Adipose tissue (tissue), 3 donors: Measurements from ENCODE around the gene ABCA1. TPM values are rescaled to one million over a fixed set of nuclear protein-coding genes. Genes with fewer than 3 reads are reported as not detected.
"Not testable (repeated sequence)": the region's sequence is repeated elsewhere in the genome, so short reads cannot be mapped to it uniquely, and the experiment has no call there.

Source experiments
- H3K27ac ChIP-seq: one replicate; pipeline ENCODE4 v1.5.1; 2013; ENCODE audit warnings: low read depth, low read length
- WGBS, 3 donors: extraction: QIAGEN DNeasy Blood & Tissue Kit; methylation state at CpG; one replicate each; pipeline ENCODE4 v1.1.7; 2013; 5-methylcytosine and 5-hydroxymethylcytosine counted together
- polyA plus RNA-seq, 3 donors: library from polyadenylated mRNA; stranded (reverse); fragments of 200-250 nt; gene quantifications; one replicate each; pipeline ENCODE4 v1.2.3, GENCODE V29; 2013
- donor health status: healthy with polysubstance abuse.
- donor health status: Bipolar disorder and iron deficiency.
- donor health status: healthy.

The ABCA1 gene
- polyA plus RNA-seq, 3 donors, result 2.8 to 38.1 (median 14.4) TPM

GRCh38 chr9:104912606-104913005 is 15.3 kb downstream of the ABCA1 start:
- 30 to 83% (median 77%) methylated on average over 3 of the region's 3 CpGs for WGBS, 3 donors
- H3K27ac ChIP-seq, result no peak overlapping the region

DNA sequence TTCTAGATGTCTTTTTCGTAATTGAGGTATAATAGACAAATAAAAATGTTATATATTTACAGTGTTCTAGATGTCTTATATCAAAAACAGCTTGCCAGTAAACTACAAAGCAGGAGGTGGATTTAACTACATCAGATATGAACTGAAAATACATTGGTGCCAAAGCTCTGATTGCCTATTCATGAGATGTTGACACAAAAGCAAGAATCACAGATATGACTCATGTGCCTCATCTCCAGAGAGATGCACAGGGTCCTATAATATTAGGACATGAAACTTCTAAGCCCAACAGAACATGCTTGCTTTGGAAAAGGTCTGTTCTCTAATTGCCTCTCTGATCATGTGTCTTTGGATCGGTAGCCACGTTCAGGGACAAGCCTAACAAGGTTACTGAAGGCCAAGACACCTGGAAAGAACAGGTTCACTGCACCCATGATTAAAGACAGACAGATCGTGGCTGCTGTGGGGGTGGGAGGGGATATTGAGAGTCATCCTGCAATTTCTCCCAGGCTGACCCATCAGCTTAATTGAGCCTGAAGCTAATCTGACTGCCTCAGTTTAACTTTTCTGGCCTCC is 16.8 kb downstream of the ABCA1 start:
- WGBS, 3 donors, result 54 to 92% (median 83%) methylated on average over 4 of the region's 4 CpGs
- H3K27ac ChIP-seq, result no peak overlapping the region

DNA sequence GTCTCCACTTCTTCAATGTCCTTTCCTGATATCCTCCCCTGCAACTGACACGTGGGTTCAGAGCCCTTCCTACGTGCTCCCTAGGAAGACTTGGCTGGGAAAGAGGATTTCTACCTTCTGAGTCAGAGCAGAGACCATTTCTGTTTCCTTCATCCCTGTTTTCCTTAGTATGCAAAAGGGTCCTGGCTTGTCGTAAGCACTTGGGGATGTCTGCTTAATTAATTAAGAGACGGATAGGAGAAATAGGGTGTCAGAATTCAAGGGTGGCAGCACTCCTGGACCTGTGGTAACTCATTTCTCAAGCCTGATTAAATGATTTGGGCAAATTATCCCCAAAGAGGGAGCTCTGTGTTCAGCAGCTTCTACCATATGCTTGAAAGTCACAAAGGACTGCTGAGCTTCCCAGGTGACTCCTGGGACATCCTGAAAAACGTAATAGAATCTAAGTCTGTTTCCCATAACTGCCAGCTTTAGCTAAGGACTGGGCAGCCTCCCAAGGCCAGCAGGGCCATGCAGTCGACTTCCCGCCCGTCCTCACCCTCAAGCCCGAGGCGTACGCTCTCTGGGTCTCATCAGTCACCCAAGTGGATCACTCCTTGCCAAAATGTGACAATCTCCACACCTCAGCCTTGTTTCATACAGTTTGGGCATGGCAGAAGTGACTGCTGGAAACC is 20.5 kb downstream of the ABCA1 start:
- WGBS, 3 donors, result 43 to 70% (median 52%) methylated on average over 11 of the region's 11 CpGs
- H3K27ac ChIP-seq, result peak overlapping the region; percentile 83

GRCh38 chr9:104906441-104907277 is 21.3 kb downstream of the ABCA1 start:
- WGBS, 3 donors, result 70 to 86% (median 71%) methylated on average over 5 of the region's 5 CpGs

GRCh38 chr9:104905931-104906330 is 22.0 kb downstream of the ABCA1 start:
- peak overlapping the region; percentile 70 for H3K27ac ChIP-seq
- 37 to 70% (median 48%) methylated on average over 2 of the region's 2 CpGs for WGBS, 3 donors

More at GRCh38 chr9:104906441-104907277, 21.3 kb downstream of the ABCA1 start:
- H3K27ac ChIP-seq, result peak overlapping the region; percentile 83

GRCh38 chr9:104905153-104905901 is 22.6 kb downstream of the ABCA1 start:
- WGBS, 3 donors, result 71 to 79% (median 76%) methylated on average over 4 of the region's 4 CpGs
- no peak overlapping the region for H3K27ac ChIP-seq

DNA sequence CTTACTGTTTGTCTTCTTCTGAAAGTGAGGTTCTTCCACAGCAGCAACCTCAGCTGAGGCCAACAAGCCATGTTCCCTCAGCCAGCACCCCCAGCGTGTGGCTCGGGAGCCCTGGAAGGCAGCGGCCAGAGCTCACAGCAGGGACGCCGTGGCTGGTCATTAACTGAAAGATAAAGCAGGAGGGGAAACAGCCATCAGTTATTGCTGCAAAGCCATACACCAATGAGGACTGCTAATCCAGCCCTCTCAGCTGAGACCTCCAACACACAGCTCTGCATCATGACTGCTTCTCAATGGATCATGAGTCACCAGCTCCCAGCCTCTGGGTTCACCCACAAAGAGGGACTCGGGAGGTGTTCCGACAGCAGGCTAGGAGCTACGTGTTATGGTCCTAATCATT is 24.3 kb downstream of the ABCA1 start:
- no peak overlapping the region for H3K27ac ChIP-seq

DNA sequence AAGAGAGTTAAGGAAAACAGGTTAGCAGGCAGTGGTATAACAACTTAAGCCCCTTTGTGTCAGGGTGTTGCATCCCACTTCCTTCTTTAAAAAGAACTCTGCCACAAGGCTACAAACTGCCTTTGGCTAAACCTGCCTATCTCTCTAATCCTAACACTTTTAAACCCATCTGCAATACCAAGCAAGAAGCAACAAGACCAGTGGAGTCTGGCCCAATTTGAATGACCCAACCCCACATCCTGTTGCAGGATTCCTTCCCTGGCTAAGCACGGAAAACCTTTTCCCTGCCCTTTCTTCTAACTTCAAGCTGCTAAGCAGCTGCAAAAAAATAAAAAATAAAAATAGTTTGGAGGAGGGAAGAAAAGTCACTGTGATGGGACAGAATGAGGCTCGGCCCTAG is 27.1 kb downstream of the ABCA1 start:
- H3K27ac ChIP-seq, result no peak overlapping the region
- WGBS, 3 donors, result 63 to 86% (median 68%) methylated on average over 2 of the region's 2 CpGs

More for the DNA sequence above, 24.3 kb downstream of the ABCA1 start:
- 88 to 96% (median 91%) methylated on average over 8 of the region's 8 CpGs for WGBS, 3 donors

GRCh38 chr9:104900324-104900723 is 27.6 kb downstream of the ABCA1 start:
- 77 to 92% (median 90%) methylated on average over 3 of the region's 3 CpGs for whole genome bisulfite sequencing, 3 donors
- H3K27ac ChIP-seq, result no peak overlapping the region

GRCh38 chr9:104899759-104900247 is 28.2 kb downstream of the ABCA1 start:
- no peak overlapping the region for H3K27ac ChIP-seq
- WGBS, 3 donors, result 69 to 88% (median 81%) methylated on average over 4 of the region's 4 CpGs

DNA sequence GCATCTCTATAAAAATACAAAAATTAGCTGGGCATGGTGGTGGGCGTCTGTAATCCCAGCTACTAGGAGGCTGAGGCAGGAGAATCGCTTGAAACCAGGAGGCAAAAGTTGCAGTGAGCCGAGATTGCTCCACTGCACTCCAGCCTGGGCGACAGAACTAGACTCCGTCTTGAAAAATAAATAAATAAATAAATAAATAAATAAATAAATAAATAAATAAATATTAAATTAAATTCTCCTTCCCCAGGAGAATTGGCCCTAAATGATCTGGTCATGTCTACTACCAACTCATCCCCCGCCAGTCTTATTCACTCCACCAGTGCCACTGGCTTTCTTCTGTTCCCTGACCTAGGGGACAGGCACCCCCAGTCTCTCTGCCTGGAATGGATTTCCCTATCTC is 29.6 kb downstream of the ABCA1 start:
- WGBS, 3 donors, result 97 to 98% (median 97%) methylated on average over 6 of the region's 6 CpGs
- not testable (repeated sequence) for H3K27ac ChIP-seq

DNA sequence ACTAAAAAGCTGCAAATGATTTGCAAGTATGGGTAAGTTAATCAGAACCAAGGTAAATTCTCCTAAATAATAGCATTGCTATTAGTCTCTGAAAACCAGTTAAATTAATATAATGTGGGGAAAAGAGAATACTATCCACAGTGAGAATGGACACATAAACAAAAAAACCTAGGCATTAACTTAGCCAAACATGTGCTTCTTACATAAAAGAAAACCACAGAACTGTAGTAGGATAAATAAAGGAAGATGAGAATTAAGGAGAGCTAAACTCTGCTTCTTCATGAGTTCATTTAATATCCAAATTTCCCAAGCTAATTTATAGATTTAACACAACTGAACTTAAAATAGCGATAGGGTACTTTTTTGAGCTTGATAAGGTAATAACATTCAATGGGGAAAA is 31.8 kb downstream of the ABCA1 start:
- WGBS, 3 donors, result 90 to 97% (median 93%) methylated on average over 1 of the region's 1 CpG
- no peak overlapping the region for H3K27ac ChIP-seq

DNA sequence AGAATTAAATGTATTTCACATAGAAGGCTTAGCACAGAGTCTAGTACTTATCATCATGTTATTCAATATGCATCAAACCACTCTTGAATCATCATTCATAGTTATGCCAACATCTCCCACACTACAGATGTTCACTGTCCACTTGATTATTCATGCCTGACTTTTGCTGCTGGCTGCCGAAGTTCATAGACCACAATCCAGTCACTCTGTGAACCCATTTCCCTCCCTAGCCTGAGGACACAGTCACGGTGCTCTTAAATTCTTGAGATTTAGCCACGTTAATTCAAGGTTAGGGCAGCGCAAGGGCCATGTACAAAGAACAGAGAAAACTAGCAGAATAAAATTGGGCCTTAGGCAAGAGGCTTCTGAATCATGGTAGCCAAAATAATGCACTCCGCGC is 32.4 kb downstream of the ABCA1 start:
- 85 to 90% (median 88%) methylated on average over 6 of the region's 6 CpGs for WGBS, 3 donors
- H3K27ac ChIP-seq, result no peak overlapping the region

- WGBS, 3 donors, result 61 to 89% (median 77%) methylated on average over 1 of the region's 1 CpG
- no peak overlapping the region for H3K27ac ChIP-seq
Observed at GRCh38 chr9:104892701-104893100, 35.3 kb downstream of the ABCA1 start.

DNA sequence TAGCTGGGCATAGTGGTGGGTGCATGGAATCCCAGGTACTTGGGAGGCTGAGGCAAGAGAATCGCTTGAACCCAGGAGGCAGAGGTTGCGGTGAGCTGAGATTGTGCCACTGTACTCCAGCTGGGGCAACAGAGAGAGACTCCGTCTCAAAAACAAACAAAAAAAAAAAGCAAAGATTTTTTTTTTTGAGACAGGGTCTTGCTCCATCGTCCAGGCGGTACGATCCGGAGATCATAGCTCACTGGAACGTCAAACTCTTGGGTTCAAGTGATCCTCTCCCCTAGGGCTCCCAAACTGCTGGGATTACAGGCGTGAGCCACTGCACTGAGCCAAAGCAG is 37.6 kb downstream of the ABCA1 start:
- no peak overlapping the region for H3K27ac ChIP-seq
- 92 to 95% (median 95%) methylated on average over 9 of the region's 9 CpGs for WGBS, 3 donors

DNA sequence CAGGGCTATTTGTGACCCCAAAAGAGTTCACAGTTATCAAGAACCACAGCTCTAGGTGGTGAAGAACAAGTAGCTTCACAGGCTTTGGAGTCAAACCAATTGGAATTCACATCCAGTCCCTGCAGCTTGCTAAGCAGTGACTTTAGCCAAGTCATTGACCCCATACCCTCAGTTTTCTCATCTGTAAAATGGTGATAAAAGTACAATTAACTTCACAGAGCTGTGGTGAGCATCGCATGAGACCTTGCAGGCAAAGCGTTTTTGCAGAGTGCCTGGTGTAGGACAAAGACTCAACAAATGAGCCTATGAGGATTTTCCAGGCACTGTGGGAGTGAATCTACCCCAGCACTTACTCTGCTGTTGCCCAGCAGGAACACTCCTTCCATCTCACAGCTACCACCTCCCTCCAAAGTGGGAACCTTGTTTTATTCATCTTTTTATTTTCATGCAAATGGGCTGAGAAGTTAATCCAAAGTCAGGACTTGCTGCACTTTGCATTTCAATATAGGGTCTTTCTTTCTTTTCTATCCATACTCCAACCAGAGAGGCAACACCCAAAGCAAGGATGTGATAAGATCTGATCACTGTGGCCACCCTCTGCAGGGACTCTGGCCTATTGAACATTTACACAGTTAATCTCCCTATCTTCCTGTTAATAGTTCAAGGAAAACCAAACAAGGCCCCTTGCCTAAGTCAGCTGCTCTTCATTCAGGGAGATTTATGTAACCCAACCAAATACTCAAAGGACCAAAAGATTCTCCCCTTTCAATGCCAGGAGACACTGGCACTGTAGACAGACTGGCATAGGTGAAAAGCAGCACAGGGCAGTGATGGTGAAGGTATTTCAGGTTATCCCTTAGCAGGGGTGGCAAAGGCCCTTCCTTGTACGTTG is 41.9 kb downstream of the ABCA1 start:
- H3K27ac ChIP-seq, result no peak overlapping the region
- 89 to 94% (median 90%) methylated on average over 3 of the region's 3 CpGs for WGBS, 3 donors

- H3K27ac ChIP-seq, result no peak overlapping the region
- 94 to 100% (median 98%) methylated on average over 2 of the region's 2 CpGs for WGBS, 3 donors
Observed at GRCh38 chr9:104883169-104883568, 44.8 kb downstream of the ABCA1 start.

- H3K27ac ChIP-seq, result no peak overlapping the region
Observed at GRCh38 chr9:104882566-104882965, 45.4 kb downstream of the ABCA1 start.
